ENCODE results near the gene LYSMD1.
"Not testable (repeated sequence)": the region's sequence is repeated elsewhere in the genome, so short reads cannot be mapped to it uniquely, and the experiment has no call there.

Gene LYSMD1

GRCh38 chr1:151192047-151192446 lies 26.3 kb upstream of the LYSMD1 start:
- no peaks in the 10 kb centered on the region for H3K9me3 ChIP-seq
- H3K4me3 ChIP-seq (ENCODE audit: low read depth, low read length) = no peak overlapping the region
- no peaks in the 10 kb centered on the region for H3K27me3 ChIP-seq
- no peak for DNase-seq
- TF ChIP-seq CTCF (IDR thresholded peaks at IDR 0.05; ENCODE audit: low read depth, low read length) = no peak
- no peaks in the 10 kb centered on the region for H3K4me1 ChIP-seq
- no peaks in the 10 kb centered on the region for H3K36me3 ChIP-seq

- Histone ChIP-seq H3K4me3 (ENCODE audit: low read depth, low read length) (peak within 1 kb of the TSS; percentile 79), H3K4me1 (no peaks in the 10 kb centered on the region), H3K9me3 (no peaks in the 10 kb centered on the region), H3K36me3 (peaks cover 13% of the 10 kb centered on the region), H3K27me3 (no peaks in the 10 kb centered on the region)
- peak; percentile 89 for DNase-seq
- no peak for TF ChIP-seq CTCF (IDR thresholded peaks at IDR 0.05; ENCODE audit: low read depth, low read length)
These were observed 24.1 kb upstream of the LYSMD1 start, which contains the start of gene VPS72 for GRCh38 chr1:151189637-151190445. VPS72 (minus strand) TSS chr1:151190197; CDS start chr1:151190121, 76 bp downstream.

GRCh38 chr1:151188667-151189066 lies 23.0 kb upstream of the LYSMD1 start:
- not testable (repeated sequence) for DNase-seq, H3K4me1 ChIP-seq, H3K9me3 ChIP-seq, H3K27me3 ChIP-seq
- Histone ChIP-seq H3K36me3 (peaks cover 23% of the 10 kb centered on the region), H3K4me3 (ENCODE audit: low read depth, low read length) (peak overlapping the region; percentile 79)

- no peak for TF ChIP-seq CTCF (IDR thresholded peaks at IDR 0.05; ENCODE audit: low read depth, low read length)
- Histone ChIP-seq H3K36me3 (peaks cover 35% of the 10 kb centered on the region), H3K27me3 (no peaks in the 10 kb centered on the region), H3K4me1 (no peaks in the 10 kb centered on the region), H3K4me3 (ENCODE audit: low read depth, low read length) (no peak overlapping the region), H3K9me3 (no peaks in the 10 kb centered on the region)
- no peak for DNase-seq
These were observed 21.5 kb upstream of the LYSMD1 start for GRCh38 chr1:151187205-151187604.

GRCh38 chr1:151184211-151184610 lies 18.5 kb upstream of the LYSMD1 start:
- H3K4me3 ChIP-seq (ENCODE audit: low read depth, low read length) = no peak overlapping the region
- no peak for DNase-seq
- H3K4me1 ChIP-seq = no peaks in the 10 kb centered on the region
- peaks cover 57% of the 10 kb centered on the region for H3K36me3 ChIP-seq
- no peak for TF ChIP-seq CTCF (IDR thresholded peaks at IDR 0.05; ENCODE audit: low read depth, low read length)
- no peaks in the 10 kb centered on the region for H3K27me3 ChIP-seq
- no peaks in the 10 kb centered on the region; the same call in 1 of the 2 replicates for H3K9me3 ChIP-seq

- DNase-seq = no peak
- Histone ChIP-seq H3K4me3 (ENCODE audit: low read depth, low read length) (no peak overlapping the region), H3K9me3 (no peaks in the 10 kb centered on the region; the same call in 1 of the 2 replicates), H3K27me3 (no peaks in the 10 kb centered on the region), H3K4me1 (no peaks in the 10 kb centered on the region), H3K36me3 (peaks cover 47% of the 10 kb centered on the region)
- TF ChIP-seq CTCF (IDR thresholded peaks at IDR 0.05; ENCODE audit: low read depth, low read length) = no peak
These were observed 10.9 kb upstream of the LYSMD1 start for GRCh38 chr1:151176514-151177045.

All from BE2C (cell line).